HL-60 (cell line): ENCODE measurements around the gene FOXD4L5.
"Not testable (repeated sequence)": the region's sequence is repeated elsewhere in the genome, so short reads cannot be mapped to it uniquely, and the experiment has no call there.

Source experiments
- POLR2AphosphoS5 ChIP-seq: IDR thresholded peaks from 2 replicates; pipeline ENCODE4 v1.6.1; 2012; ENCODE audit warnings: low read depth
- REST ChIP-seq: IDR thresholded peaks from 2 replicates; pipeline ENCODE4 v1.6.1; 2012; ENCODE audit warnings: low read depth; ENCODE audit not compliant: insufficient replicate concordance
- TF ChIP-seq, protein P1 (sequence below): IDR thresholded peaks from one replicate; pipeline ENCODE4 v1.5.1; 2011; ENCODE audit warnings: low read length, control low read depth, inconsistent platforms; ENCODE audit not compliant: insufficient read depth

GRCh38 chr9:65282976-65283375 is 2.0 kb downstream of the FOXD4L5 start:
- TF ChIP-seq, protein P1, sequence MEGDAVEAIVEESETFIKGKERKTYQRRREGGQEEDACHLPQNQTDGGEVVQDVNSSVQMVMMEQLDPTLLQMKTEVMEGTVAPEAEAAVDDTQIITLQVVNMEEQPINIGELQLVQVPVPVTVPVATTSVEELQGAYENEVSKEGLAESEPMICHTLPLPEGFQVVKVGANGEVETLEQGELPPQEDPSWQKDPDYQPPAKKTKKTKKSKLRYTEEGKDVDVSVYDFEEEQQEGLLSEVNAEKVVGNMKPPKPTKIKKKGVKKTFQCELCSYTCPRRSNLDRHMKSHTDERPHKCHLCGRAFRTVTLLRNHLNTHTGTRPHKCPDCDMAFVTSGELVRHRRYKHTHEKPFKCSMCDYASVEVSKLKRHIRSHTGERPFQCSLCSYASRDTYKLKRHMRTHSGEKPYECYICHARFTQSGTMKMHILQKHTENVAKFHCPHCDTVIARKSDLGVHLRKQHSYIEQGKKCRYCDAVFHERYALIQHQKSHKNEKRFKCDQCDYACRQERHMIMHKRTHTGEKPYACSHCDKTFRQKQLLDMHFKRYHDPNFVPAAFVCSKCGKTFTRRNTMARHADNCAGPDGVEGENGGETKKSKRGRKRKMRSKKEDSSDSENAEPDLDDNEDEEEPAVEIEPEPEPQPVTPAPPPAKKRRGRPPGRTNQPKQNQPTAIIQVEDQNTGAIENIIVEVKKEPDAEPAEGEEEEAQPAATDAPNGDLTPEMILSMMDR: not testable (repeated sequence)
- not testable (repeated sequence) for TF ChIP-seq REST, POLR2AphosphoS5
